HCT116 (cell line): Measurements from ENCODE around the gene HHIPL2. TPM values are rescaled to one million over a fixed set of nuclear protein-coding genes. Genes with fewer than 3 reads are reported as not detected.

Source experiments
- ATAC-seq: fragments of 200-7000 bp; cut with Tn5 transposase; 2 replicates; pipeline ENCODE4 v1.9.1; 2020; ENCODE audit warnings: mild to moderate bottlenecking, moderate library complexity
- BruUV-seq: library from RNA; stranded (reverse); fragments of 400-500 nt; replicated peaks from 2 replicates; lab custom pipeline; 2021; lab: Mats Ljungman, UMichigan
- CTCF ChIA-PET: fragments of 300-600 bp; sonication (Branson Sonifier 250); formaldehyde crosslinking; loops from one replicate; lab custom pipeline; 2021; ENCODE audit warnings: antibody characterized with exemption; lab: Charles Lee
- POLR2A ChIA-PET: fragments of 300-600, 350-600 bp; sonication (Branson Sonifier 250); formaldehyde crosslinking; loops from one replicate; lab custom pipeline; 2021; ENCODE audit warnings: antibody characterized with exemption; lab: Charles Lee
- RAD21 ChIA-PET, 2 experiments: fragments of 300-600 bp; sonication (Branson Sonifier 250); formaldehyde crosslinking; loops; one replicate each; lab custom pipeline; 2023; ENCODE audit warnings: low total read pairs in 2 of 2; ENCODE audit not compliant: uncharacterized antibody in 2 of 2, unreplicated experiment in 2 of 2, low non-redundant PET in 1 of 2; lab: Charles Lee
- DNase-seq: peaks from one replicate; pipeline ENCODE4 v3.0.0-alpha.2; 2010; ENCODE audit warnings: low read depth, low spot score
- H2AFZ ChIP-seq: fragments of 200-600 bp; shearing (Covaris generic), sonication (generic); 2 replicates; pipeline ENCODE4 v1.6.1; 2017; ENCODE audit warnings: low read depth, mixed run types, mixed read lengths, antibody characterized with exemption, low read length; ENCODE audit not compliant: poor library complexity, severe bottlenecking
- H3K27ac ChIP-seq: 2 replicates; pipeline ENCODE4 v1.5.1; 2012; ENCODE audit warnings: low read depth, low read length
- H3K27me3 ChIP-seq: fragments of 200-600 bp; sonication (generic); 2 replicates; pipeline ENCODE4 v1.6.1; 2016; ENCODE audit warnings: mixed run types, low read length, mixed read lengths; ENCODE audit not compliant: insufficient read depth
- H3K36me3 ChIP-seq, 2 experiments: fragments of 200-500 bp in 1 of 2; fragments of 200-600 bp in 1 of 2; sonication (Bioruptor generic) in 1 of 2; sonication (generic) in 1 of 2; 2 replicates each; pipeline versions ENCODE4 v1.5.1 to v1.6.1; 2014 to 2016; ENCODE audit warnings: low read length in 2 of 2, inconsistent platforms in 1 of 2, mixed read lengths in 1 of 2, mixed run types in 1 of 2; ENCODE audit not compliant: insufficient read depth in 2 of 2, control insufficient read depth in 1 of 2
- H3K4me1 ChIP-seq, 2 experiments: fragments of 200-600 bp in 1 of 2; sonication (generic) in 1 of 2; 2 replicates each; pipeline versions ENCODE4 v1.5.1 to v1.6.1; 2012 to 2017; ENCODE audit warnings: low read length in 2 of 2, inconsistent platforms in 1 of 2, mild to moderate bottlenecking in 1 of 2, mixed read lengths in 1 of 2, mixed run types in 1 of 2, moderate library complexity in 1 of 2; ENCODE audit not compliant: insufficient read depth in 2 of 2, control insufficient read depth in 1 of 2
- H3K4me2 ChIP-seq: fragments of 200-600 bp; sonication (generic); 2 replicates; pipeline ENCODE4 v1.6.1; 2017; ENCODE audit warnings: mixed run types, low read length, mixed read lengths
- H3K4me3 ChIP-seq, 2 experiments: fragments of 200-600 bp in 1 of 2; sonication (generic) in 1 of 2; replicated peaks in 1 of 2; 2 replicates each; pipeline ENCODE4 v1.5.1; 2011 to 2016; ENCODE audit warnings: low read length in 2 of 2, control low read depth in 1 of 2, low read depth in 1 of 2, mild to moderate bottlenecking in 1 of 2, mixed read lengths in 1 of 2, mixed run types in 1 of 2
- H3K79me2 ChIP-seq: fragments of 200-600 bp; sonication (generic); 2 replicates; pipeline ENCODE4 v1.6.1; 2017; ENCODE audit warnings: mild to moderate bottlenecking, mixed run types, low read length, moderate library complexity, mixed read lengths; ENCODE audit not compliant: insufficient read depth
- H3K9ac ChIP-seq: fragments of 200-600 bp; sonication (generic); 2 replicates; pipeline ENCODE4 v1.6.1; 2016; ENCODE audit warnings: low read length, mixed read lengths
- H3K9me2 ChIP-seq: fragments of 200-600 bp; sonication (generic), shearing (Covaris generic); 2 replicates; pipeline ENCODE4 v1.6.1; 2017; ENCODE audit warnings: mixed run types, mild to moderate bottlenecking, moderate library complexity; ENCODE audit not compliant: insufficient read depth
- H3K9me3 ChIP-seq, 2 experiments: fragments of 200-500 bp in 1 of 2; fragments of 200-600 bp in 1 of 2; sonication (Bioruptor generic) in 1 of 2; sonication (generic) in 1 of 2; 2 replicates each; pipeline ENCODE4 v1.6.1; 2014 to 2017; ENCODE audit warnings: low read length in 2 of 2, mixed read lengths in 2 of 2, inconsistent platforms in 1 of 2, low read depth in 1 of 2, mild to moderate bottlenecking in 1 of 2, mixed run types in 1 of 2, moderate library complexity in 1 of 2; ENCODE audit not compliant: control insufficient read depth in 1 of 2, insufficient read depth in 1 of 2
- H4K20me1 ChIP-seq: fragments of 200-600 bp; sonication (generic), shearing (Covaris generic); 2 replicates; pipeline ENCODE4 v1.6.1; 2017; ENCODE audit warnings: mixed run types, mild to moderate bottlenecking, moderate library complexity; ENCODE audit not compliant: insufficient read depth
- CEBPB ChIP-seq: IDR thresholded peaks from 2 replicates; pipeline ENCODE4 v1.6.1; 2012; ENCODE audit warnings: low read depth
- CTCF ChIP-seq, 3 experiments: fragments of 200-600 bp in 1 of 3; sonication (generic) in 1 of 3; IDR thresholded peaks in 2 of 3; conservative IDR thresholded peaks in 1 of 3; 2 replicates each; pipeline ENCODE4 v1.5.1; 2012 to 2017; ENCODE audit warnings: low read depth in 2 of 3, low read length in 2 of 3, antibody characterized with exemption in 1 of 3, borderline replicate concordance in 1 of 3, control low read depth in 1 of 3, mild to moderate bottlenecking in 1 of 3, mixed read lengths in 1 of 3, mixed run types in 1 of 3, moderate library complexity in 1 of 3; ENCODE audit not compliant: insufficient read depth in 1 of 3
- EZH2phosphoT487 ChIP-seq: fragments of 200-600 bp; IDR thresholded peaks from 2 replicates; pipeline ENCODE4 v1.6.1; 2018; ENCODE audit warnings: antibody characterized with exemption, borderline replicate concordance
- POLR2A ChIP-seq: IDR thresholded peaks from 2 replicates; pipeline ENCODE4 v1.7.0; 2011; ENCODE audit warnings: borderline replicate concordance; ENCODE audit not compliant: insufficient read depth, insufficient read length; ENCODE audit errors: extremely low read depth
- POLR2AphosphoS5 ChIP-seq: IDR thresholded peaks from 2 replicates; pipeline ENCODE4 v1.6.1; 2011; ENCODE audit warnings: mild to moderate bottlenecking, low read depth, low read length, moderate library complexity
- REST ChIP-seq: IDR thresholded peaks from 2 replicates; pipeline ENCODE4 v1.6.1; 2012; ENCODE audit warnings: low read depth
- SIN3A ChIP-seq: IDR thresholded peaks from 2 replicates; pipeline ENCODE4 v1.6.1; 2012; ENCODE audit warnings: low read depth
- SP1 ChIP-seq: IDR thresholded peaks from 2 replicates; pipeline ENCODE4 v1.6.1; 2012; ENCODE audit warnings: low read depth
- SRF ChIP-seq: IDR thresholded peaks from 2 replicates; pipeline ENCODE4 v1.6.1; 2012; ENCODE audit warnings: low read depth
- YY1 ChIP-seq: IDR thresholded peaks from 2 replicates; pipeline ENCODE4 v1.6.1; 2011; ENCODE audit warnings: low read length, low read depth, moderate library complexity, mild to moderate bottlenecking; ENCODE audit not compliant: insufficient replicate concordance; ENCODE audit errors: extremely low read depth
- ZBTB33 ChIP-seq: IDR thresholded peaks from 2 replicates; pipeline ENCODE4 v1.6.1; 2011; ENCODE audit warnings: mild to moderate bottlenecking, low read length, moderate library complexity; ENCODE audit not compliant: insufficient replicate concordance; ENCODE audit errors: extremely low read depth
- ZFX ChIP-seq: fragments of 450-650 bp; IDR thresholded peaks from 2 replicates; pipeline ENCODE4 v1.6.1; 2017
- ZNF274 ChIP-seq: fragments of 200-500 bp; sonication (Bioruptor generic); IDR thresholded peaks from 2 replicates; pipeline ENCODE4 v1.6.1; 2014; ENCODE audit warnings: mild to moderate bottlenecking, low read depth, low read length, inconsistent platforms
- intact Hi-C: fragments of 100-400 bp; cut with micrococcal nuclease; formaldehyde crosslinking; loops from 2 replicates; pipeline ENCODE4 v1.10.0; 2022
- total RNA-seq: library from RNA; stranded (reverse); gene quantifications from one replicate; pipeline ENCODE4 v1.2.1, GENCODE V29; 2021; ENCODE audit not compliant: unreplicated experiment

HHIPL2 gene
- total RNA-seq, 1 experiment from 2014 or later: 0.27 TPM

- TF ChIP-seq ZFX: no peak
- TF ChIP-seq CEBPB: no peak
- TF ChIP-seq ZNF274: no peak
- no peak for TF ChIP-seq SRF
- TF ChIP-seq YY1: no peak
- TF ChIP-seq SIN3A: no peak
- TF ChIP-seq EZH2phosphoT487: no peak
- no peak for TF ChIP-seq SP1
- no peak for TF ChIP-seq REST
- TF ChIP-seq, all 23 proteins: peak for 0
Measured at GRCh38 chr1:222588135-222588534, 40.2 kb upstream of the HHIPL2 start (continued).

GRCh38 chr1:222586842-222587241, 38.9 kb upstream of the HHIPL2 start:
- Histone ChIP-seq H3K9me3 (no peaks in the 10 kb centered on the region), H3K27me3 (no peaks in the 10 kb centered on the region), H3K4me1 (peaks cover 7 to 31% of the 10 kb centered on the region in 2 experiments), H2AFZ (no peak overlapping the region), H3K4me2 (no peak overlapping the region), H3K27ac (no peak overlapping the region), H4K20me1 (no peaks in the 10 kb centered on the region), H3K9me2 (no peaks in the 10 kb centered on the region), H3K9ac (no peak overlapping the region), H3K4me3 (no peak overlapping the region), H3K79me2 (peaks cover 78% of the 10 kb centered on the region), H3K36me3 (peaks cover 14 to 26% of the 10 kb centered on the region in 2 experiments; a peak in 3 of 4 replicates)
- CTCF ChIA-PET: no interaction called here
- TF ChIP-seq ZFX (no peak), EZH2phosphoT487 (no peak), CTCF (IDR thresholded peaks at IDR 0.05 in 2 of 3, conservative IDR thresholded peaks at IDR 0.05 in 1 of 3; ENCODE audit: borderline replicate concordance in 1 of 3, insufficient read depth in 1 of 3, low read depth in 2 of 3, low read length in 2 of 3) (no peak), ZNF274 (no peak), ZBTB33 (no peak), POLR2AphosphoS5 (no peak), CEBPB (no peak), POLR2A (no peak)
- DNase-seq (no peak), ATAC-seq (no peak)
- no TSS peak for BruUV-seq
- POLR2A ChIA-PET: no interaction called here
- intact Hi-C loops: no loop called here
- RAD21 ChIA-PET: no interaction called here
